Measurements from ENCODE around the gene MYT1. TPM values are rescaled to one million over a fixed set of nuclear protein-coding genes. Genes with fewer than 3 reads are reported as not detected.

Gene MYT1
- total RNA-seq, 2 donors from 2014 or later: 0.19 to 0.22 TPM

- DNase-seq: no peak
- TF ChIP-seq CTCF (IDR thresholded peaks at IDR 0.05): no peak
- H3K4me3 ChIP-seq: no peak overlapping the region
- no peaks in the 10 kb centered on the region for H3K4me1 ChIP-seq
- no peaks in the 10 kb centered on the region for H3K36me3 ChIP-seq
- no peaks in the 10 kb centered on the region for H3K27me3 ChIP-seq
- H3K9ac ChIP-seq (ENCODE audit: low read depth in 2 of 2, low read length in 2 of 2): no peak overlapping the region
- intact Hi-C loops (cut with DNase I): no loop called here
- H3K9me3 ChIP-seq: no peaks in the 10 kb centered on the region
- H3K27ac ChIP-seq: no peak overlapping the region
Measured at GRCh38 chr20:64189530-64189966, 25.3 kb downstream of the MYT1 start.

- Histone ChIP-seq H3K4me1 (no peaks in the 10 kb centered on the region), H3K9me3 (no peaks in the 10 kb centered on the region), H3K4me3 (no peak overlapping the region), H3K27ac (no peak overlapping the region), H3K9ac (ENCODE audit: low read depth in 2 of 2, low read length in 2 of 2) (no peak overlapping the region), H3K27me3 (no peaks in the 10 kb centered on the region), H3K36me3 (no peaks in the 10 kb centered on the region)
- intact Hi-C loops (cut with DNase I): no loop called here
- no peak for TF ChIP-seq CTCF (IDR thresholded peaks at IDR 0.05)
- DNase-seq: no peak
Measured at GRCh38 chr20:64189986-64190385, 25.7 kb downstream of the MYT1 start.

GRCh38 chr20:64191002-64191401 is 26.8 kb downstream of the MYT1 start:
- TF ChIP-seq CTCF (IDR thresholded peaks at IDR 0.05): no peak
- H3K4me3 ChIP-seq: no peak overlapping the region
- H3K9me3 ChIP-seq: no peaks in the 10 kb centered on the region
- no peaks in the 10 kb centered on the region for H3K36me3 ChIP-seq
- DNase-seq: no peak
- no peaks in the 10 kb centered on the region for H3K4me1 ChIP-seq
- H3K9ac ChIP-seq (ENCODE audit: low read depth in 2 of 2, low read length in 2 of 2): no peak overlapping the region
- intact Hi-C loops (cut with DNase I): no loop called here
- no peaks in the 10 kb centered on the region for H3K27me3 ChIP-seq
- no peak overlapping the region for H3K27ac ChIP-seq

- no peak overlapping the region for H3K4me3 ChIP-seq
- H3K27ac ChIP-seq: no peak overlapping the region
- TF ChIP-seq CTCF (IDR thresholded peaks at IDR 0.05): no peak
- no peaks in the 10 kb centered on the region for H3K9me3 ChIP-seq
- no peak overlapping the region for H3K9ac ChIP-seq (ENCODE audit: low read depth in 2 of 2, low read length in 2 of 2)
- DNase-seq: no peak
- H3K36me3 ChIP-seq: no peaks in the 10 kb centered on the region
- intact Hi-C loops (cut with DNase I): no loop called here
- H3K4me1 ChIP-seq: no peaks in the 10 kb centered on the region
- H3K27me3 ChIP-seq: no peaks in the 10 kb centered on the region
Measured at GRCh38 chr20:64192406-64192805, 28.2 kb downstream of the MYT1 start.

GRCh38 chr20:64193058-64193457 is 28.8 kb downstream of the MYT1 start:
- Histone ChIP-seq H3K27ac (no peak overlapping the region), H3K36me3 (no peaks in the 10 kb centered on the region), H3K9ac (ENCODE audit: low read depth in 2 of 2, low read length in 2 of 2) (no peak overlapping the region), H3K4me3 (no peak overlapping the region), H3K27me3 (no peaks in the 10 kb centered on the region), H3K4me1 (no peaks in the 10 kb centered on the region), H3K9me3 (no peaks in the 10 kb centered on the region)
- intact Hi-C loops (cut with DNase I): no loop called here
- no peak for TF ChIP-seq CTCF (IDR thresholded peaks at IDR 0.05)
- DNase-seq: no peak

GRCh38 chr20:64194269-64194668 is 30.0 kb downstream of the MYT1 start:
- Histone ChIP-seq H3K27me3 (no peaks in the 10 kb centered on the region), H3K4me1 (no peaks in the 10 kb centered on the region), H3K4me3 (no peak overlapping the region), H3K36me3 (no peaks in the 10 kb centered on the region), H3K9ac (ENCODE audit: low read depth in 2 of 2, low read length in 2 of 2) (no peak overlapping the region), H3K9me3 (no peaks in the 10 kb centered on the region), H3K27ac (no peak overlapping the region)
- intact Hi-C loops (cut with DNase I): no loop called here
- no peak for DNase-seq
- TF ChIP-seq CTCF (IDR thresholded peaks at IDR 0.05): no peak

Measured in colonic mucosa (tissue), 4 donors.